Bronchial epithelial cell (primary cell): Measurements from ENCODE around the gene CAMK2G. TPM values are rescaled to one million over a fixed set of nuclear protein-coding genes. Genes with fewer than 3 reads are reported as not detected.

Source experiments
- DNase-seq: peaks from one replicate; pipeline ENCODE4 v3.0.0-alpha.2; 2010; ENCODE audit warnings: low read depth
- FAIRE-seq: peaks from 2 replicates; lab custom pipeline; 2011; peaks lifted over from hg19 to GRCh38; lab: Jason Lieb, UNC
- H3K27me3 ChIP-seq: 2 replicates; pipeline ENCODE4 v1.5.1; 2011; ENCODE audit warnings: low read length; ENCODE audit not compliant: control insufficient read depth, insufficient read depth
- H3K36me3 ChIP-seq: 2 replicates; pipeline ENCODE4 v1.5.1; 2011; ENCODE audit warnings: low read length; ENCODE audit not compliant: control insufficient read depth, insufficient read depth
- H3K4me3 ChIP-seq: 2 replicates; pipeline ENCODE4 v1.5.1; 2011; ENCODE audit warnings: mild to moderate bottlenecking, low read depth, low read length, control low read depth
- CTCF ChIP-seq: IDR thresholded peaks from 2 replicates; pipeline ENCODE4 v1.5.1; 2011; ENCODE audit warnings: mild to moderate bottlenecking, moderate library complexity, low read length, control low read depth, inconsistent platforms; ENCODE audit not compliant: insufficient read depth, severe bottlenecking
- total RNA-seq: library from RNA; depleted of rRNA; stranded (reverse); fragments of >200 nt; gene quantifications from 2 replicates; pipeline ENCODE4 v1.2.1, GENCODE V29; 2014

CAMK2G gene
- total RNA-seq, 1 donor from 2014 or later: 13.4 TPM

DNA sequence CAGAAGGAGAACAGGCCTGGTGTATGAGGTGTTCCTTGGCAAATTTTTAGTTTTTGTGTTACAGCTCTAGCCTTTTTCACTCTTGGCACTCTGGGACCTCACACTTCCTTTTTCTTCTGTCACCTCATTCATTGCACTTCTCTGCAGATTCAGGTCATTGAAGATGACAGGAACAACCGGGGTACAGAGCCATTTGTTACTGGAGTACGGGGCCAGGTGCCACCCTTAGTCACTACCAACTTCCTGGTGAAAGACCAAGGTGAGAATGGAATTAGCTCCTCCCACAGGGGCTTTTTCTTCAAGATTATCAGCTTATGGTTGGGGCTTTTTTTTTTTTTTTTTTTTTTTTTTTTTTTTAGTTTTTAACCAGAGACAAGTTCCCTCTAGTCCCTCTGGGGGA is 111.0 kb downstream of the CAMK2G start:
- DNase-seq: no peak
- TF ChIP-seq CTCF: no peak
- no peak overlapping the region for H3K4me3 ChIP-seq
- H3K27me3 ChIP-seq: no peaks in the 10 kb centered on the region
- FAIRE-seq: no peak
- peaks cover 47% of the 10 kb centered on the region for H3K36me3 ChIP-seq

GRCh38 chr10:73762915-73763314 is 111.4 kb downstream of the CAMK2G start:
- Histone ChIP-seq H3K27me3 (no peaks in the 10 kb centered on the region), H3K4me3 (no peak overlapping the region), H3K36me3 (peaks cover 47% of the 10 kb centered on the region)
- TF ChIP-seq CTCF: no peak
- DNase-seq (peak; percentile 91), FAIRE-seq (no peak)

Other genes starting within 250 kb of the CAMK2G start
- gene MYOZ1, start 233.1 kb downstream of the CAMK2G start, total RNA-seq: not detected in 2 replicates
- gene SYNPO2L, start 218.5 kb downstream of the CAMK2G start, total RNA-seq: under 0.01 TPM in 1 of 2 replicates, not detected in the other
- gene AGAP5, start 176.4 kb downstream of the CAMK2G start, total RNA-seq: 3.7 and 4.0 TPM in 2 replicates
- gene SEC24C, start 130.2 kb downstream of the CAMK2G start, total RNA-seq: 55.0 and 92.4 TPM in 2 replicates
- gene CHCHD1, start 92.5 kb downstream of the CAMK2G start, total RNA-seq: 13.2 and 25.1 TPM in 2 replicates
- 27.1 and 43.1 TPM in 2 replicates for gene ZSWIM8, start 88.9 kb downstream of the CAMK2G start, total RNA-seq
- gene NDST2, start 63.0 kb downstream of the CAMK2G start, total RNA-seq: 5.3 and 10.2 TPM in 2 replicates
- 26.3 and 30.0 TPM in 2 replicates for gene PLAU, start 36.6 kb upstream of the CAMK2G start, total RNA-seq
- 40.8 and 52.6 TPM in 2 replicates for gene VCL, start 123.6 kb upstream of the CAMK2G start, total RNA-seq